ENCODE results near the gene ELF2.
"Not testable (repeated sequence)": the region's sequence is repeated elsewhere in the genome, so short reads cannot be mapped to it uniquely, and the experiment has no call there.

The ELF2 gene

DNA sequence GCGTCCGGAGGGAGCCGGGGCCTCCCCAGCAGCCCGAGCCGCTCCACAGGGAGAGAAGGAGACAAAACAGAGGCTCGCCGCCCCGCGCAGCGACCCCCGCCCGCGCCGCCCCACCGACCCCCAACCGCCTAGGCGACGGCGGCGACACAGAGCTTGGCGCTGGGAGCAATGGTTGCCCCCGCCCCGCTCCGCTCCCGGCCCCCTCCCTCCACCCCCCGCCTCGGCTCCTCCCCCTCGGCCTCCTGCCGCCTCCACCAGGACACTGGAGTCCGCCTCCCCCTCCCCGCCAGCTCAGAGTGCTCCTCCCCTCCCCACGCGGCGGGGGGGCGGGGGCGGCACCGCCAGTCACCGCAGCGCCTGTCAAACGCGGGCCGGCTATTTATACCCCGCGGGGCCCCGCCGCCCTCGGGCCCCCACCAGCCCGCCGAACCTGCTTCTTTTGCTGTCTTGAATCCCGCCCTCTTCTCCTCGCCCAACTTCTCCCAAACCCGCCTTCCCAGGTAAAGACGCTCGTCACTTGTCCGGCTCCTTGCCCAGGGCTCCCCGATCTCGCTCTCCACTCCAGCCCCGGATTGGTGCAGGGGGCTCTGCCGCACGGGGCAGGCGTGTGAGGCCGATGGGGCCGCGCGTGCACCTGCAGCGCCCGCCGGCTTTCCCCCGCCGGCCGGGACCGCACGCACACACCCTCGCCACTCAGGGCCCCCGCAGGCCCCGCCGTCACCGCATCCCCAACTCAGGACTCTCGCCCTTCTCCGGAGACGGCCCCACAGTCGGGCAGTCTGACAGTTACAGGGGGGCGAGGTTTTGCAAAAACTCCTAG is at the start of gene ELF2:
ELF2 (minus strand) TSS at position 170 of the 820 bp plus-strand sequence. CDS start 39,517 bp downstream, outside the sequence.
- peak within 1 kb of the TSS; percentile 84 for H3K4me3 Mint-ChIP-seq
- peaks cover 16% of the 10 kb centered on the region for H3K4me1 Mint-ChIP-seq (ENCODE audit: low read depth)
- peaks cover 15% of the 10 kb centered on the region for H3K27me3 Mint-ChIP-seq
- no peaks in the 10 kb centered on the region for H3K36me3 Mint-ChIP-seq (ENCODE audit: low read depth)
- no peaks in the 10 kb centered on the region for H3K9me3 Mint-ChIP-seq
- H3K27ac Mint-ChIP-seq = peak within 1 kb of the TSS; percentile 82

DNA sequence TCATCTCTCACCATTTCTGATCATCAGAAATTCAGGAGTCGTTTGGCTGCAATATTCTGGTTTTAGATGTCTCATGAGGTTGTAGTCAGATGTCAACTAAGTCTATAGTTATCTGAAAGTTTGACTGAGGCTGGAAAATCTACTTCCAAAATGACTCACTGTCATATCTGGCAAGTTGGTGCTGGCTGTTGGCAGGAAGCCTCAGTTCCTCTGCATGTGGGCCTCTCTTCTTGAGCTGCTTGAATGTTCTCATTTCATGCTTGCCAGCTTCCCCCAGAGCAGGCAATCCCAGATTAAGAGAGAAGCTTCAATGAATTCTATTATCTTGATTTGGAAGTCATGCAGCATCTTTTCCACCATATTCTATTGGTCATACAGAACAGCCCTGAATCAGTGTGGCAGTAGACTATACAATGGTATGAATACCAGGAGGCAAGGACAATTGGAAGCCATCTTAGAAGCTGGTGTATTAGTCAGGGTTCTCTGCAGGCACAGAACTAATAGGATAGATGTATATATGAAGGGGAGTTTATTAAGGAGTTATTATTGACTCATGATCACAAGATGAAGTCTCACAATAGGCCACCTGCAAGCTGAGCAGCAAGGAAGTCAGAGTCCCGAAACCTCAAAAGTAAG is 46.8 kb upstream of the ELF2 start:
- H3K27ac Mint-ChIP-seq = no peak overlapping the region
- no peaks in the 10 kb centered on the region for H3K36me3 Mint-ChIP-seq (ENCODE audit: low read depth)

DNA sequence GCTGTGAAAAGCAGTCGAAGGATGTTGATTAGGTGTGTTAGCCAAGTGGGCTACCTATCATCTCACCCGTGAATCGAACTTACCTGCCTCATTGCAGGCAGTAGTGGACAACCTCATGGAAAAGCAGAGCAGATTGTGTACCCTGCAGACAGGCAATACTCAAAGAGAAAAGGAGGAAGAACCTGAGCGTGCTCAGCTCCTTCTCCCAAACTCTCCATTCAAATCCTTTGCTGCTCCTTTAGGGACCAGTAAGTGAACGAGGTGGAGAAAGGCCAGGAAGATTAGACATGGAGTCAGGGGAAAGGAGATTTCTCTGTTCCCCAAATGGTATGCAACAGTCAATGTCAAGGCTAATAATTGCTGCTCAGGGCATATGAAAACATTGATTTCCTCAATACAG is 45.2 kb upstream of the ELF2 start:
- H3K27me3 Mint-ChIP-seq = no peaks in the 10 kb centered on the region

More for the DNA sequence above, 46.8 kb upstream of the ELF2 start:
- peaks cover 8% of the 10 kb centered on the region for H3K4me1 Mint-ChIP-seq (ENCODE audit: low read depth)
- no peaks in the 10 kb centered on the region for H3K9me3 Mint-ChIP-seq
- H3K27me3 Mint-ChIP-seq = no peaks in the 10 kb centered on the region
- H3K4me3 Mint-ChIP-seq = no peak overlapping the region

GRCh38 chr4:139221687-139222086 is 44.7 kb upstream of the ELF2 start:
- Mint-ChIP-seq H3K36me3 (ENCODE audit: low read depth) (no peaks in the 10 kb centered on the region), H3K27ac (no peak overlapping the region), H3K4me1 (ENCODE audit: low read depth) (peaks cover 8% of the 10 kb centered on the region), H3K27me3 (no peaks in the 10 kb centered on the region), H3K4me3 (no peak overlapping the region), H3K9me3 (no peaks in the 10 kb centered on the region)

More for the DNA sequence above, 45.2 kb upstream of the ELF2 start:
- Mint-ChIP-seq H3K27ac (no peak overlapping the region), H3K9me3 (no peaks in the 10 kb centered on the region), H3K36me3 (ENCODE audit: low read depth) (no peaks in the 10 kb centered on the region), H3K4me1 (ENCODE audit: low read depth) (peaks cover 8% of the 10 kb centered on the region), H3K4me3 (no peak overlapping the region)

- H3K4me3 Mint-ChIP-seq = no peak overlapping the region
- no peaks in the 10 kb centered on the region for H3K36me3 Mint-ChIP-seq (ENCODE audit: low read depth)
- no peaks in the 10 kb centered on the region for H3K9me3 Mint-ChIP-seq
- H3K27ac Mint-ChIP-seq = no peak overlapping the region
- H3K4me1 Mint-ChIP-seq (ENCODE audit: low read depth) = peaks cover 8% of the 10 kb centered on the region
- H3K27me3 Mint-ChIP-seq = no peaks in the 10 kb centered on the region
Measured at GRCh38 chr4:139219450-139220055, 42.5 kb upstream of the ELF2 start.

DNA sequence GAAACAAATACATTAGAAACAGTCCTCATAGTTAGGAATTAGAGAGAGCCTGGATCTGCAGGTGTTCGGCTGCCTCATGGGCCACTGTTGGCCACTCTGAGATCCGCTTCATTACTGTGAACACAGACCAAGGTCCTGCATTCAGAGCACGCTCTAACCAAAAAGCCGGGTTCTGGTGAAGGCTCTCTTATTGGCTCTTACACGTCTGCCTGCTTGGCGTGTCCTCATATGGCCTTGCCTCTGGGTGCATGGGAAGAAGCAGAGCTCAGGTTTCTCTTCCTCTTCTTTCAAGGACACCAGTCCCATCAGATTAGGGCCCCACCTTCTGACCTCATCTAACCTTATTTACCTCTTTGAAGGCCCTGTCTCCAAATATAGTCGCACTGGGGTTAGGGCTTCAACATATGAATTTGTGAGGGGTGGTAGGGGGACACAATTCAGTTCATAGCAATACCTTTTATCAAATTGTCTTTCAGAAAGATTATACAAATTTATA is 37.1 kb upstream of the ELF2 start:
- Mint-ChIP-seq H3K36me3 (ENCODE audit: low read depth) (no peaks in the 10 kb centered on the region), H3K27ac (no peak overlapping the region), H3K4me3 (no peak overlapping the region), H3K27me3 (no peaks in the 10 kb centered on the region), H3K4me1 (ENCODE audit: low read depth) (no peaks in the 10 kb centered on the region), H3K9me3 (no peaks in the 10 kb centered on the region)

DNA sequence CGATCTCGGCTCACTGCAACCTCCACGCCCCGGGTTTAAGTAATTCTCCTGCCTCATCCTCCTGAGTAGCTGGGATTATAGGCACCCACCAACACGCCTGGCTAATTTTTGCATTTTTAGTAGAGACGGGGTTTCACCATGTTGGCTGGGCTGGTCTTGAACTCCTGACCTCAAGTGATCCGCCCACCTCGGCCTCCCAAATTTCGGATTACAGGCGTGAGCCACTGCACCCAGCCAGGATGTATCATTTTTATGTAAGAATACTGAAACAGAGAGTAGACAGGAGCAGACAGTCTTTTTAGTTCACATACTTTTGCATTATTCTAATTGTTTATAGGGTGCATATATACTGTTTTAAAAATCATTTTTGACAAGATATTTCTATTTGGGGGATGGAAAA is 36.6 kb upstream of the ELF2 start:
- H3K9me3 Mint-ChIP-seq; H3K4me3 Mint-ChIP-seq; H3K27ac Mint-ChIP-seq; H3K27me3 Mint-ChIP-seq; H3K4me1 Mint-ChIP-seq (ENCODE audit: low read depth); H3K36me3 Mint-ChIP-seq (ENCODE audit: low read depth): not testable (repeated sequence)

- H3K9me3 Mint-ChIP-seq = no peaks in the 10 kb centered on the region
- no peak overlapping the region for H3K27ac Mint-ChIP-seq
- H3K27me3 Mint-ChIP-seq = no peaks in the 10 kb centered on the region
- H3K36me3 Mint-ChIP-seq (ENCODE audit: low read depth) = no peaks in the 10 kb centered on the region
- no peak overlapping the region for H3K4me3 Mint-ChIP-seq
- peaks cover 8% of the 10 kb centered on the region for H3K4me1 Mint-ChIP-seq (ENCODE audit: low read depth)
Measured at GRCh38 chr4:139212900-139213299, 35.9 kb upstream of the ELF2 start.

- H3K27me3 Mint-ChIP-seq = no peaks in the 10 kb centered on the region
- no peak overlapping the region for H3K27ac Mint-ChIP-seq
- H3K36me3 Mint-ChIP-seq (ENCODE audit: low read depth) = no peaks in the 10 kb centered on the region
- no peak overlapping the region for H3K4me3 Mint-ChIP-seq
- H3K4me1 Mint-ChIP-seq (ENCODE audit: low read depth) = peaks cover 8% of the 10 kb centered on the region
- no peaks in the 10 kb centered on the region for H3K9me3 Mint-ChIP-seq
Measured at GRCh38 chr4:139210486-139210885, 33.5 kb upstream of the ELF2 start.

GRCh38 chr4:139209470-139210063 is 32.5 kb upstream of the ELF2 start:
- no peaks in the 10 kb centered on the region for H3K9me3 Mint-ChIP-seq
- H3K4me3 Mint-ChIP-seq = no peak overlapping the region
- H3K27me3 Mint-ChIP-seq = no peaks in the 10 kb centered on the region
- peaks cover 8% of the 10 kb centered on the region for H3K4me1 Mint-ChIP-seq (ENCODE audit: low read depth)
- no peak overlapping the region for H3K27ac Mint-ChIP-seq
- H3K36me3 Mint-ChIP-seq (ENCODE audit: low read depth) = no peaks in the 10 kb centered on the region

DNA sequence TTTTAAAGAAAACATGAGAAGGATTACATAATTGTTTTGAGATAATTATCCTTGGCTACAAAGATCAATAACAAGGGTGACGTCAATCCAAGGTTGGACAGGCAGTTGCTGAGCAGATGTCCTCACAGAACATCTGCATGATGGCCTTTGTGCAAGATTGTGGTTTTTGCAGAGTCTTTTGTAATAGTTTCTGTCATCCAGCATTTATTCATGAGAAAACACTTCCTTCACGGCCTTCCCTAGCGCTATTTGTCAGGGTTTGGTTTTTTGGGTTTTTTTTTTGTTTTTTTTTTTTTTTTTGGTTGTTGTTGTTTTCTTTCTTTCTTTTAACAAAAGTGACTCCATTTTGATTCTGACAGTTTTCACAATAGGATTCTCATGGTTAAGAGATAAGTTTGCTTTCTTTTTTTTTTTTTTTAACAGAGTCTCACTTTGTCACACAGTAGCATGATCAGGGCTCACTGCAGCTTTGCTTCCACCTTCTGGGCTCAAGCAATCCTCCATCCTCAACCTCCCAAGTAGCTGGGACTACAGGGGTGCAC is 31.5 kb upstream of the ELF2 start:
- Mint-ChIP-seq H3K27me3 (no peaks in the 10 kb centered on the region), H3K36me3 (ENCODE audit: low read depth) (no peaks in the 10 kb centered on the region), H3K4me1 (ENCODE audit: low read depth) (peaks cover 8% of the 10 kb centered on the region), H3K9me3 (no peaks in the 10 kb centered on the region), H3K4me3 (no peak overlapping the region), H3K27ac (no peak overlapping the region)

DNA sequence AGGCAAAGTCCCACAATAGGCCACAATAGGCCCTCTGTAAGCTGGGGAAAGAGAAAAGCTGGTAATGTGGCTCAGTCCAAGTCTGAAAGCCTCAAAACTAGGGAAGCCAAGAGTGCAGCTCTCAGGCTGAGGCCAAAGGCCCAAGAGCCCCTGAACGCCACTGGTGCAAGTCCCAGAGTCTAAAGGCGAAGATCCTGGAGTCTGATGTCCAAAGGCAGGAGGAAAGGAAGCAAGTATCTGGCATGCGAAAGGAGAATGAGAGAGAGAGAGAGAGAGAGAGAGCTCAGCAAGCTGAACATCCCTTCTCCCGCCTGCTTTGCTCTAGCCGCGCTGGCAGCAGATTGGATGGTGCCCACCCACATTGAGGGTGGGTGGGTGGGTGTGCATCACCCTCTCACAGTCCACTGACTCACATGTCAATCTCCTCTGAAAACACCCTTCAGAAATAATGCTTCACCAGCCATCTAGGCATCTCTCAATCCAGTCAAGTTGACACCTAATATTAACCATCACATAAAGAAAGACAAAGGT is 30.9 kb upstream of the ELF2 start:
- H3K27ac Mint-ChIP-seq = no peak overlapping the region
- peaks cover 8% of the 10 kb centered on the region for H3K4me1 Mint-ChIP-seq (ENCODE audit: low read depth)
- H3K9me3 Mint-ChIP-seq = no peaks in the 10 kb centered on the region
- no peaks in the 10 kb centered on the region for H3K27me3 Mint-ChIP-seq
- H3K4me3 Mint-ChIP-seq = no peak overlapping the region
- H3K36me3 Mint-ChIP-seq (ENCODE audit: low read depth) = no peaks in the 10 kb centered on the region

DNA sequence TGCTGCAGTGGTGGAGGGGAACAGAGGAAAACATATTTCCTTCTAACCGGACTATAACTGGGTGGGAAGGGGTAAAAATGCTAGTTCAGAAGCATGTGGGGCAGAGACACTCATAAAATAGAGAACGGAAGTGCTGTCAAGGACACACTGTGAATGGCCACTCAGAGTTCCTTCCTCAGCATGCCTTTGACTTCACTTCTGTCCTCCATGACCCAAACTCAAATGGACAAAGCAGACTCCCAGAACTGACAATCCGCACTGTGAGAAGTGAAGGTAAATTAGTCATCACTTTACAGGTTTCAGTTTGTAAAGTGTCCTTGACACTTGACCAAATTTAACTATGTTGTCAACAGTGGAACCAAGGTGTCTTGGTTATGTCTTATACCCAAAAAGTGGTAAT is 30.2 kb upstream of the ELF2 start:
- Mint-ChIP-seq H3K36me3 (ENCODE audit: low read depth) (no peaks in the 10 kb centered on the region), H3K27ac (no peak overlapping the region), H3K4me3 (no peak overlapping the region), H3K9me3 (no peaks in the 10 kb centered on the region), H3K27me3 (no peaks in the 10 kb centered on the region), H3K4me1 (ENCODE audit: low read depth) (peaks cover 8% of the 10 kb centered on the region)

- Mint-ChIP-seq H3K4me1 (ENCODE audit: low read depth) (no peaks in the 10 kb centered on the region), H3K36me3 (ENCODE audit: low read depth) (no peaks in the 10 kb centered on the region), H3K9me3 (no peaks in the 10 kb centered on the region), H3K27ac (no peak overlapping the region), H3K4me3 (no peak overlapping the region), H3K27me3 (peaks cover 4% of the 10 kb centered on the region)
Measured at GRCh38 chr4:139202991-139203390, 26.0 kb upstream of the ELF2 start.

Measured in stimulated activated naive CD8-positive, alpha-beta T cell treated with anti-CD3 and anti-CD28 coated beads, Interleukin-15, Interleukin-2, amounts not matched to agents 100 ng/mL and 50 ng/mL, for 24 hours (primary cell).